Neural cell (in vitro differentiated cells): ENCODE measurements around the gene COPG1.

Experiments used
- CTCF ChIP-seq: fragments of 450-650 bp; IDR thresholded peaks from 2 replicates; pipeline ENCODE4 v1.5.1; 2014; ENCODE audit warnings: antibody characterized with exemption, mild to moderate bottlenecking, moderate library complexity; ENCODE audit not compliant: poor library complexity, severe bottlenecking
- EP300 ChIP-seq: fragments of 450-650 bp; conservative IDR thresholded peaks from 2 replicates; pipeline ENCODE4 v1.6.1; 2014; ENCODE audit warnings: antibody characterized with exemption, mild to moderate bottlenecking, moderate library complexity; ENCODE audit not compliant: poor library complexity, severe bottlenecking
- EZH2 ChIP-seq: fragments of 200-600, 300-800 bp; shearing (Covaris generic), sonication (generic); IDR thresholded peaks from 2 replicates; pipeline ENCODE4 v1.6.1; 2014; ENCODE audit warnings: antibody characterized with exemption, low read length, borderline replicate concordance, mild to moderate bottlenecking; ENCODE audit not compliant: insufficient read depth, poor library complexity, severe bottlenecking
- MXI1 ChIP-seq: fragments of 450-650 bp; conservative IDR thresholded peaks from 2 replicates; pipeline ENCODE4 v1.6.1; 2014; ENCODE audit warnings: antibody characterized with exemption, mild to moderate bottlenecking; ENCODE audit not compliant: poor library complexity, severe bottlenecking
- POLR2AphosphoS5 ChIP-seq: IDR thresholded peaks from 2 replicates; pipeline ENCODE4 v1.6.1; 2012

DNA sequence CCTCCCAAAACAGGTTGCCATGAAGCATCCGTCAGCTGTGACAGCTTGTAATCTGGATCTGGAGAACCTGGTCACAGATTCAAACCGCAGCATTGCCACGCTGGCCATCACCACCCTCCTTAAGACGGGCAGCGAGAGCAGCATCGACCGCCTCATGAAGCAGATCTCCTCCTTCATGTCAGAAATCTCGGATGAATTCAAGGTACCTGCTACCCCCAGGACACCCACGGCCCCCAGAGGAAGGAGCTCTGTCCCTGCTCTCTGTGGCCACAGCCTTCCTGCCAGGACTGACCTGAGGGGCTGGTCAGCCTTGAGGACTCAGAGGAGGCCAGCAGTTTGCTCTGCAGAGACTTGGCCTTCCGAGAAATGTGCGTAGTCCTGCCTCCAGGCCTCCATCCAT lies 11.2 kb downstream of the COPG1 start:
- no peak for TF ChIP-seq CTCF
- TF ChIP-seq EP300 = no peak
- TF ChIP-seq POLR2AphosphoS5 = no peak
- TF ChIP-seq EZH2 = no peak
- no peak for TF ChIP-seq MXI1
